ENCODE measurements around the gene IL37.

The IL37 gene

DNA sequence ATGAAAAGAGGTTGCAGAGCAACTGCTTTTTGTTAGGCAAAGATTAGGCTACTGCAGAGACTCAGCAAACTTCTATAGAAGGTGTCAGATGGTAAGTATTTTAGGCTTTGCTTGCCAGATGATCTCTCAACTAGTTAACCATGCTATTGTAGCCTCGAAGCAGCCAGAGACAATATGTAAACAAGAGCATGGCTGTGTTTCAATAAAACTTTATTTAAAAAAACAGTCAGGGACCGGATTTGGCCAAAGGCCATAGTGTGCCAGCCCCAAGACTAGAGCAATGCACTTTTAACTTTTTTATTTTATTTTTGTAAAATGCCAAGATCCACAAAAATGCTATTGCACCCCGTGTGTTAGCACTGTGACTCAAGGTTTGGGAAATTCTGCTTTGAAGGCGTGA lies 1.4 kb downstream of the IL37 start:
- ChIA-PET CTCF (no interaction called here), POLR2A (no interaction called here)
- TF ChIP-seq SP1 (IDR thresholded peaks at IDR 0.05) (no peak), L3MBTL2 (conservative IDR thresholded peaks at IDR 0.05) (no peak), LEF1 (IDR thresholded peaks at IDR 0.05; ENCODE audit: borderline replicate concordance) (no peak), ZNF384 (IDR thresholded peaks at IDR 0.05) (no peak), HDGF (IDR thresholded peaks at IDR 0.05; ENCODE audit: borderline replicate concordance) (no peak), SUZ12 (IDR thresholded peaks at IDR 0.05) (no peak), BHLHE40 (IDR thresholded peaks at IDR 0.05; ENCODE audit: borderline replicate concordance) (no peak), CTBP1 (IDR thresholded peaks at IDR 0.05; ENCODE audit: borderline replicate concordance) (no peak), FOXK2 (IDR thresholded peaks at IDR 0.05) (no peak), NFRKB (IDR thresholded peaks at IDR 0.05) (no peak), FOXA1 (IDR thresholded peaks at IDR 0.05) (no peak), TARDBP (IDR thresholded peaks at IDR 0.05) (no peak), FOXM1 (IDR thresholded peaks at IDR 0.05; ENCODE audit: borderline replicate concordance) (no peak), ELF4 (IDR thresholded peaks at IDR 0.05) (no peak), ARNT (IDR thresholded peaks at IDR 0.05) (no peak)
- TF ChIP-seq, protein P1, sequence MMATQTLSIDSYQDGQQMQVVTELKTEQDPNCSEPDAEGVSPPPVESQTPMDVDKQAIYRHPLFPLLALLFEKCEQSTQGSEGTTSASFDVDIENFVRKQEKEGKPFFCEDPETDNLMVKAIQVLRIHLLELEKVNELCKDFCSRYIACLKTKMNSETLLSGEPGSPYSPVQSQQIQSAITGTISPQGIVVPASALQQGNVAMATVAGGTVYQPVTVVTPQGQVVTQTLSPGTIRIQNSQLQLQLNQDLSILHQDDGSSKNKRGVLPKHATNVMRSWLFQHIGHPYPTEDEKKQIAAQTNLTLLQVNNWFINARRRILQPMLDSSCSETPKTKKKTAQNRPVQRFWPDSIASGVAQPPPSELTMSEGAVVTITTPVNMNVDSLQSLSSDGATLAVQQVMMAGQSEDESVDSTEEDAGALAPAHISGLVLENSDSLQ (IDR thresholded peaks at IDR 0.05), result no peak
- no peak for DNase-seq (ENCODE audit: extremely low spot score)

DNA sequence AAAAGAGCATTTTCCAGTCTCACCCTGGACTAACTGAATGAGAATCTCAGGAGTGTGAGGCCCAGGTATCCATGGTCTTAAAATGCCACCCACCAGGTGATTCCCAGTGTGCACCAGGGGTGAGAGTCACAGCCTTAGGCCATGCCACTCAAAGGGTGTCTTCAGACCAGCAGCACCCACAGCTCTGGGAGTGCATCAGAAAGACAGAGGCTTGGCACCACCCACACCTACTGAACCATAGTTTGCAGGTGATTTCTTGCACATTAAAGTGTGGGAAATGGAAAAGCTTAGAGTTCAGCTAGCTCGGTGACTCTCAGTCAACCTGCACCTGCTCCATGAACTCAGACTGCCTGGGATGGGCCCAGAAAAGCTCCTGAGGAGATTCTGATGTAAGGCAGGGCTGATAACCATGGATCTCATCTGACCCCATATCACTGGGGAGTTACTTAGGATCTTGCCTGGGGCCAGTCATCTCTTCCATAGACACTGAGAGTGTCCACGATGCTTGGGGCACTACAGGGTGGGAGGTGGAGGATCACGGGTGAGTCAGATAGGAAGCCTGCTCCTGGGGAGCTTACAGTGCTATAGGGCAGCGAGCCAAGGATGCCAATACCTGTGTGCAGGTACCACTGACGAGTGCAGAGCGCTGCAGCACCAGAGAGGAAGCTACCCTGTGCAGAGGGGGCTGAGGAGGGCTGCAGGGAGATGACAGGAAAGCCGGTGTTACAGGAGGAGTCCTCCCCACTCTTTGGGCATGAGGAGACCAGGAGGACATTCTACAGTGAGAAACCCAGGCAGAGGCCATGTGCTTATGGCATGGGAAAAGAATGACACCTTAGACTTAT lies 4.6 kb downstream of the IL37 start:
- ChIA-PET POLR2A (no interaction called here), CTCF (interaction anchor here (0.7 to 2.5 kb wide), 3 partner anchors 10 to 103 kb away, joined by 3 to 9 read pairs (median 3); no protein-coding TSS in a partner anchor)
- no peak for DNase-seq (ENCODE audit: extremely low spot score)
- TF ChIP-seq ZNF384 (IDR thresholded peaks at IDR 0.05) (no peak), TARDBP (IDR thresholded peaks at IDR 0.05) (no peak)

DNA sequence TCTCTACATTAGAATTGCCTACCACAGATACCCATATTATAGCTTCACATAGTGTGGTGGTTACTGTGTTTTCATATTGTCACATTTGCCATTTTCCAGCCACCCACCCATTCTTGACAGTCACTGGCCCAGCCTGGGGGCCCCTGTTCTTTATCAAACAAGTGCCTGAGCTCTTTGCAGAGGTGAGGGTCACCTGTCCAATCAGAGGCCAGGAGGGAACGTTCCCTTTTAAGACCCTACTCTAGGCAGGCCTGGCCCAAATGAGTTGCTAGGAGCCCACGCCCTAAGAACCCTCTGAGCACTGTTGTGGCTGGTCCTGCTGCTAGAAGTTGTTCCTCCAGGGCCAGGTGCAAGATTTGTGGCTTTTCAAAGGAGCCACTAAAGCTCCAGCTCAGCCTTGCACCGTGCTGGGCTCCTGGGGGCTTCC lies 5.2 kb downstream of the IL37 start:
- TF ChIP-seq CTBP1 (IDR thresholded peaks at IDR 0.05; ENCODE audit: borderline replicate concordance) (no peak), NFRKB (IDR thresholded peaks at IDR 0.05) (no peak)
- CTCF ChIA-PET, result interaction anchor here (1.0 to 2.5 kb wide), 2 partner anchors 10 to 26 kb away, joined by 3 to 9 read pairs; no protein-coding TSS in a partner anchor
- no peak for DNase-seq (ENCODE audit: extremely low spot score)
- POLR2A ChIA-PET, result no interaction called here

DNA sequence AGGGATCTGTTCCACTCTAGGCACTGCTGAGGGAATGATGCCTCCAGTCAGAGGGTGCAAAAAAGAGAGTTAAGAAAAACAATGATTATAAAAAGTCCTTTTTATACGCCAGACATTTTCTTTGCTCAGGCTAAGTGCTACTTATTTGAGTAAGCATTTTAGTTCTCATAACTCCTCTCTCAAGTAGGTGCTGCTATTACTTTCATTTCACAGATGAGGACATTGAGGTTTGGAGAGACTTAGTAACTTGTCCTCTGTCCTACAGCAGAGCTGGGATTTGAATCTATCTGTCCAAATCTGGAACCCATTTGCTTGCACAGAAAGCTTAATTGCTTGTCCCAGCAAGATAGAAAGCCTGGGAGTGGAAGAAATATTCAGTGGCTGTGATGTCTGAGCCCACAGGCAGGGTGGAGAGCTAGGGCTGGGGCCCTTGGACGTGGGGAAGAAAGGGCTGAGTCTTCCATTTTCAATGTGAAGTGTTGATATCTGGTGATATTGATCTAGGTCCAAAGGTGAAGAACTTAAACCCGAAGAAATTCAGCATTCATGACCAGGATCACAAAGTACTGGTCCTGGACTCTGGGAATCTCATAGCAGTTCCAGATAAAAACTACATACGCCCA lies 5.8 kb downstream of the IL37 start:
- ChIA-PET CTCF (interaction anchor here (1.0 to 2.5 kb wide), 2 partner anchors 11 to 25 kb away, joined by 3 to 9 read pairs; no protein-coding TSS in a partner anchor), POLR2A (no interaction called here)
- DNase-seq (ENCODE audit: extremely low spot score), result no peak
- TF ChIP-seq CTBP1 (IDR thresholded peaks at IDR 0.05; ENCODE audit: borderline replicate concordance) (no peak), SP1 (IDR thresholded peaks at IDR 0.05) (no peak), TARDBP (IDR thresholded peaks at IDR 0.05) (no peak), SUZ12 (IDR thresholded peaks at IDR 0.05) (no peak), ELF4 (IDR thresholded peaks at IDR 0.05) (no peak), NFRKB (IDR thresholded peaks at IDR 0.05) (no peak), L3MBTL2 (conservative IDR thresholded peaks at IDR 0.05) (no peak), BHLHE40 (IDR thresholded peaks at IDR 0.05; ENCODE audit: borderline replicate concordance) (no peak), FOXM1 (IDR thresholded peaks at IDR 0.05; ENCODE audit: borderline replicate concordance) (no peak), FOXK2 (IDR thresholded peaks at IDR 0.05) (no peak), ARNT (IDR thresholded peaks at IDR 0.05) (no peak), HDGF (IDR thresholded peaks at IDR 0.05; ENCODE audit: borderline replicate concordance) (no peak), ZNF384 (IDR thresholded peaks at IDR 0.05) (no peak)
- TF ChIP-seq, protein P1 (IDR thresholded peaks at IDR 0.05), result no peak

DNA sequence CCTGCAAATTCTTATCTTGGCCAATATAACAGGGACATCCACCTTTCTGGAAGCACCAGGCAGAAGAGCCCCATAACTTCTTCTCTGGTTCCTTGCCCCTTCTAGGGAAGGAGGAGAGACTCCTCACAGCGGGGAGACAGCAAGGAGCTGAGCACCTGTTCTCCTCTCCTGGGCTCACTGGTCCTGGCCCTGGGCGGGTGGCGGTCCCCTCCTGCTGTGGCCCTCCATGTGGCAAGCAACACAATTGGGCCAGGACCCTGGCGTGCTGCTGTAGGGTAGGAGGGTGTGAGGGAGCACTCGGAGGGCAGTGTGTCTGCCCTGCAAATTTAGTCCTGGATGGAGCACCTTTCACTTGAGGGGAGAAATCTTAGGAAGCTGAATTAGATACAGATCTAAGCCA lies 6.9 kb downstream of the IL37 start:
- ChIA-PET CTCF (interaction anchor here (2.5 kb wide), 1 partner anchor 24 kb away, joined by 9 read pairs; no protein-coding TSS in a partner anchor), POLR2A (no interaction called here)
- no peak for DNase-seq (ENCODE audit: extremely low spot score)
- TF ChIP-seq HDGF (IDR thresholded peaks at IDR 0.05; ENCODE audit: borderline replicate concordance) (no peak), ELF4 (IDR thresholded peaks at IDR 0.05) (no peak), L3MBTL2 (conservative IDR thresholded peaks at IDR 0.05) (no peak), LEF1 (IDR thresholded peaks at IDR 0.05; ENCODE audit: borderline replicate concordance) (no peak), ZNF384 (IDR thresholded peaks at IDR 0.05) (no peak), NFRKB (IDR thresholded peaks at IDR 0.05) (no peak), TARDBP (IDR thresholded peaks at IDR 0.05) (no peak), CTBP1 (IDR thresholded peaks at IDR 0.05; ENCODE audit: borderline replicate concordance) (no peak), FOXA1 (IDR thresholded peaks at IDR 0.05) (no peak), SP1 (IDR thresholded peaks at IDR 0.05) (no peak), ARNT (IDR thresholded peaks at IDR 0.05) (no peak), FOXK2 (IDR thresholded peaks at IDR 0.05) (no peak), FOXM1 (IDR thresholded peaks at IDR 0.05; ENCODE audit: borderline replicate concordance) (no peak)
- TF ChIP-seq, protein P1 (IDR thresholded peaks at IDR 0.05), result no peak

DNA sequence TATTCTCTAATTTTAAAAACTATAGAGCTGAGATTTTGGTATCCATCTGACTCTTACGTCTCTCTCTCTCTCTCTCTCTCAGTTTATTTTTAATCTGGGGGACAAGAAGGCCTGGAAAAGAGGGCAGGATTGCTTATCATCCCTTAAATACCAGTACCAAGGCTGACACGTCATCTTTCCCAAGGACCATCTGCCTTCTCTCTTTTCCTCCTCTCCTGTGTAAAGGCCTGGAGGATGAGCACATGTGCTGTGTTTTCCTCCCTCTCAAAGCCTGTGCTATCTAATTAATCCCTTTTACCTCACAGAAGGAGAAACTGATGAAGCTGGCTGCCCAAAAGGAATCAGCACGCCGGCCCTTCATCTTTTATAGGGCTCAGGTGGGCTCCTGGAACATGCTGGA lies 7.3 kb downstream of the IL37 start:
- no peak for TF ChIP-seq HDGF (IDR thresholded peaks at IDR 0.05; ENCODE audit: borderline replicate concordance)
- TF ChIP-seq L3MBTL2 (conservative IDR thresholded peaks at IDR 0.05), result no peak
- TF ChIP-seq SUZ12 (IDR thresholded peaks at IDR 0.05), result no peak
- TF ChIP-seq ELF4 (IDR thresholded peaks at IDR 0.05), result no peak
- no peak for TF ChIP-seq LEF1 (IDR thresholded peaks at IDR 0.05; ENCODE audit: borderline replicate concordance)
- no peak for TF ChIP-seq ARNT (IDR thresholded peaks at IDR 0.05)
- no peak for TF ChIP-seq BHLHE40 (IDR thresholded peaks at IDR 0.05; ENCODE audit: borderline replicate concordance)
- TF ChIP-seq TARDBP (IDR thresholded peaks at IDR 0.05), result no peak
- no peak for TF ChIP-seq ZNF384 (IDR thresholded peaks at IDR 0.05)
- no peak for TF ChIP-seq FOXK2 (IDR thresholded peaks at IDR 0.05)
- TF ChIP-seq SP1 (IDR thresholded peaks at IDR 0.05), result no peak
- ChIA-PET CTCF (interaction anchor here (2.5 kb wide), 1 partner anchor 23 kb away, joined by 9 read pairs; no protein-coding TSS in a partner anchor), POLR2A (no interaction called here)
- no peak for DNase-seq (ENCODE audit: extremely low spot score)

All from HEK293T (cell line).